Left lobe of liver (tissue), 2 donors: ENCODE measurements around the gene HMOX2. TPM values are rescaled to one million over a fixed set of nuclear protein-coding genes. Genes with fewer than 3 reads are reported as not detected.
A peak's percentile ranks its signal among the peaks of the same experiment; 100 is the strongest.

Experiments
- ATAC-seq: fragments of 200-7000 bp; cut with Tn5 transposase; one replicate; pipeline ENCODE4 v1.9.1; 2020; ENCODE audit warnings: mild to moderate bottlenecking, moderate library complexity
- DNase-seq: peaks from one replicate; pipeline ENCODE4 v3.0.0-alpha.2; 2020; ENCODE audit warnings: low spot score
- total RNA-seq: library from RNA; stranded (reverse); gene quantifications from one replicate; pipeline ENCODE4 v1.2.1, GENCODE V29; 2021
- donor health status: DM: no; HTN: no; CAD: no; lungs with moderate emphysema.
- donor health status: DM: no; HTN: yes; CAD: no.

Gene HMOX2
- 44.9 TPM for total RNA-seq

DNA sequence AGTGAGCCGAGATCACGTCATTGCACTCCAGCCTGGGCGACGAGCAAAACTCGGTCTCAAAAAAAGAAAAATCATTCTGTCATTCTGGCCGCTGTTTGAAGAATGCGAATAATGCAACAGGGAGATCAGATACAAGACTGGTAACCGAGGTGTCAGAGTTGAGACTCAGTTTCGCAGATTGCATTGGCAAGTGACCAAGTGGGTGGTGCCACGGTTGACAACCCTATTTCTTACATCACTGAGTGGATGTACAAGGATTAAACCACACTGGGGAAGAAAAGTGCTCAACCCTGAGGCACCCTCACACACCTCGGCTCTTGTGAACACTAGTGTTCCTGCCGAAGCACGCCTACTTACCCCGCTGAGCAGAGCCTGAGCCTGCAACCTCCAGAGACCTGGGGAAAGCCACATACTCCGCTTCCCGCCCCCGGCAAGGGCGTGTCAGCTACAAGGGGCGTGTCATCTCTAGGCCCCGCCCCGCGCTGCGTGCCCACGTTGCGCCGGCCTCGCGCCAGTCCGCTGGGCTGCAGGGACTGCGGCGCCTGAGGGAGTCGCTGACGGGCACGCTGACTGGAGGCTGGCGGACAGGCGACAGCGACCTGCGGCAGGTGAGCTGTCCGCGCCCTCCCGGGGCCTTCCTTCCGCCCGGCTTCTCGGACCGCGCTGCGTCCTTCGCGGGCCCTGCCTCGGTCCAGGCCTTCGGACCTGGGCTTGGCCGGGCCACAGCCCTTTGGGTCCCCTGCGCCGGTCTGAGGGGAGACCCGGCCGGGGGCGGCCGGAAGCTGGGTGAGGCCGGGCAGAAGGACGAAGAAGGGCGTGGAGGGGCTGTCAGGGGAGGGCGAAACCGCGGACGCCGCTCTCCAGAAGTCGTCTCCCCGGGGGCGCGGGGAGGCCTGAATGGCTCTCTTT is at the start of gene HMOX2:
TSS of gene HMOX2 (plus strand) at position 519 of the 909 bp plus-strand sequence. CDS start 29,127 bp downstream, outside the sequence.
- DNase-seq (peak; percentile 97), ATAC-seq (peak; percentile 92)

- ATAC-seq (no peak), DNase-seq (no peak)
These were observed 49.4 kb upstream of the HMOX2 start for GRCh38 chr16:4426722-4427372.

GRCh38 chr16:4428500-4428899 is 47.7 kb upstream of the HMOX2 start:
- no peak for ATAC-seq
- DNase-seq, result no peak

DNA sequence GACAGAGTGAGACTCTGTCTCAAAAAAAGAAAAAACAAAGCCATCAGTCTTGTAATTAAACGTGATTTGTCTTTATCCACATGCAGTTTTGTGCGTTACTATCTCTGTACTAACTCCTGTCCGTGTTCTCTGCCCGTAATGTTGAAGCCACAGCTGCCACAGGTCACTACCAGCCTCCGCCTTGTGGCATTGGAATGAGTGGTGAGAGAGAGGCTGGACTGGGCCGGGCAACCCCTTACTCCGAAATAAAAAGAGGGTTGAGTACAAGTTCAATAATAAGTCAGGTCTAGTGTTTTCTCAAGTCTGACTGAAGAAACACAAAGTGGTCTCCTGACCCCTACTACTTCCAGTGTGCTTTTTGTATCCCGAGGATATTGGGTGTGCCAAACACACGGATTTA is 45.2 kb upstream of the HMOX2 start:
- DNase-seq, result no peak
- no peak for ATAC-seq

DNA sequence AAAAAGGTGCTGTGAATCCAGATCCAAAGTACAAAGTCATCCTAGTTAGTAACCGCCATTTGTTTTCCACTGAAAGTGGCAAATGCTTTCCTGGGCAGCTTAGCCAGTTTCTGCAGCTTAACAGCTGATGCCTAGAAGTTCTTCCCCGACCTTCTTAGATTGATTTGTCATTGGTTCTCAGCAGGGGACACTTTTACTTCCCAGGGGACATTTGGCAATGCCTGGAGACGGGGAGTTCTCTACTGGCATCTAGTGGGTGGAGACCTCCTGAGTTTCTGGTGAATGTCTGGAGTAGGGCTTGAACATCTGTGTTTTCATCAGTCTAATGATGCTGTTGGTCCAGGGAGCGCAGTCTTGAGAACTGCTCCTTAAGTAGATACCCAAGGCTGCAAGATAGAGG is 43.0 kb upstream of the HMOX2 start:
- DNase-seq, result no peak
- ATAC-seq, result no peak

GRCh38 chr16:4433914-4434787 is 42.0 kb upstream of the HMOX2 start:
- DNase-seq, result no peak
- ATAC-seq, result no peak

DNA sequence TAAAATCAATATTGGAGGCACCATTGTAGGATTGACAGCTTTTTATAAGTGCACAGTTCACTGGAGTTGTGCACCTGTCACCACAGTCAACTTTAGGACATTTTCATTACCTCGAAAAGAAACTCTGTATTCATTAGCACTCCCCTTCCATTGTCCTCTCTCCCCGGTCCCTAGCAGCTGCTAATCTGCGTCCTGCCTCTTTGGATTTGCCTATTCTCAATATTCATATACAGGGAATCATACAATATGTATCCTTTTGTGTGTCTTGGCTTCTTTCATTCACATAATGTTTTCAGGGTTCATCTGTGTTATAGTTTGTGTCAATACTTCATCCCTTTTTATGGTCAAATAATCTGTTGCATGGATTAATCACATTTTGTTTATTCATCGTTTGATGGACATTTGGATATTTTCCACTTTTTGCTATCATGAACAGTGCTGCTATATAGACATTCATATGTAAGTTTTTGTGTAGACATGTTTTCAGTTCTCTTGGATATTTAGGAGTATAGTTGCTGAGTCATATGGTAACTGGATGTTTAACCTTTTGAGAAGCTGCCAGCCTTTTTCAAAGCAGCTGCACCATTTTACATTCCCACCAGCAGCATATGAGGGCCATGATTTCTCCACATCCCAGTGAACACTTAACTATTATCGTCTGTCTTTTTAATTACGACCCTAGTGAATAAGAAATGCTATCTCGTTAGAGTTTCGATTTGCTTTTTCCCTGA is 40.7 kb upstream of the HMOX2 start:
- DNase-seq (no peak), ATAC-seq (no peak)

GRCh38 chr16:4437366-4437765 is 38.8 kb upstream of the HMOX2 start:
- DNase-seq (no peak), ATAC-seq (no peak)

GRCh38 chr16:4442371-4442770 is 33.8 kb upstream of the HMOX2 start:
- no peak for ATAC-seq
- no peak for DNase-seq

GRCh38 chr16:4443271-4443670 is 32.9 kb upstream of the HMOX2 start:
- DNase-seq, result no peak
- no peak for ATAC-seq

GRCh38 chr16:4443986-4444385 is 32.2 kb upstream of the HMOX2 start:
- no peak for ATAC-seq
- no peak for DNase-seq

- no peak for ATAC-seq
- DNase-seq, result no peak
These were observed 25.8 kb upstream of the HMOX2 start for GRCh38 chr16:4450430-4450829.

DNA sequence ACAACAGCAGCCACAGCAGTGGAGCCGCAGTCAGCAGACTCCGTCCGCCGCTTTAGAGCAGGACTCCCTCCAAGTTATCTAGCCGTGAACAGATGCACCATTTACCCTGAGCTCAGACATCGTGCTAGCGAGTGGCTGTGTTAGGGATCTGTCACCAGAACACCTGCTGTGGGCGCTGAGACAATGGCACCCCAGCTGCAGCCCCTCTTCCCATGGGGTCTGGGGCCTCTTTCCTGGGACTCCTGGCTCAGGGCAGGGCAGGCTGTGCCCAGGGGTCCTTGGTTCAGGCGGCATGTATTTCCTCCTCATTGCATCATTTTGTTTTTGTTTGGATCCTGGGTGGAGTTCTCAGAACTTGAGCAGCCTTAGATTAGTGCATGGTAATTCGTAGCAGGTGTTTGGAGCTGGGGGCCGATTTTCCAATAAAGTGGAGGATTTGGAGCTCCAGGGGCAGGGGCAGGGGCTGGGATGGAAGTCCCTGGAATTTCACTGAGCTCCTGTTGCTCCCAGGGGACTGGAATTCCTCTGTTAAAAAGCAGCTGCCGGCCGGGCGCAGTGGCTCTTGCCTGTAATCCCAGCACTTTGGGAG is 25.2 kb upstream of the HMOX2 start:
- no peak for ATAC-seq

DNA sequence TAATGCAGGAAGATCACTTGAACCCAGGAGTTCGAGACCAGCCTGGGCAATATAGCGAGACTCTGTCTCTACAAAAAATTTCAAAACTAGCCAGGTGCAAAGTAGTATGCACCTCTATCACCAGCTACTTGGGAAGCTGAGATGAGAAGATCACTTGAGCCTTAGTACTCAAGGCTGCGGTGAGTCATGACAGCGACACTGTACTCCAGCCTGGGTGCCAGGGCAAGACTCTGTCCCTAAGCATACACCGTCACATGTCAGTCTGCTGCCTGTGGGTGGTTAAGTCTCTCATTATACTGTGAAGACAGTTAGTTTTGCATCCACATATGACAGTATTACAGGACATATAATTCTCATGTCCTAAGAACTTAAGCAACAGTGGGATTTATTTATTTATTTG is 23.5 kb upstream of the HMOX2 start:
- ATAC-seq (no peak), DNase-seq (no peak)

More for the DNA sequence above, 25.2 kb upstream of the HMOX2 start:
- no peak for DNase-seq

DNA sequence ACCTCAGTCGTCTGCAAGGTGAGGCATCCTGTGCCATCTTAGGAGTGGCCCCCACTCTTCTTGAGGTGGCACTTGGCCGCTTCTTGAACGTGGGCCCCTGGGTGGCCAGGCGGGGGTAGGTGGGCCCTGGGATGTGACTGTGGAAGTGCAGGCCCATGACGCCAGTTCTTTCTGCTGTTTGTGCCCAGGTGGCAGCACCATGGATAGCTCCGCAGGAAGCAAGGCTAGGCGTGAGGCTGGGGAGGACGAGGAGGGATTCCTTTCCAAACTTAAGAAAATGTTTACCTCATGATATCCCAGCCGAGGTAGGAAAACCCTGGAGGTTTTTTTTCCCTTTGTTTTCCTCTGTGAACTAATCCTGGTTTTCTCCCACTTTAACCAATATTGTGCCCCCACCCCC is 21.6 kb upstream of the HMOX2 start:
- DNase-seq, result no peak
- ATAC-seq, result no peak

DNA sequence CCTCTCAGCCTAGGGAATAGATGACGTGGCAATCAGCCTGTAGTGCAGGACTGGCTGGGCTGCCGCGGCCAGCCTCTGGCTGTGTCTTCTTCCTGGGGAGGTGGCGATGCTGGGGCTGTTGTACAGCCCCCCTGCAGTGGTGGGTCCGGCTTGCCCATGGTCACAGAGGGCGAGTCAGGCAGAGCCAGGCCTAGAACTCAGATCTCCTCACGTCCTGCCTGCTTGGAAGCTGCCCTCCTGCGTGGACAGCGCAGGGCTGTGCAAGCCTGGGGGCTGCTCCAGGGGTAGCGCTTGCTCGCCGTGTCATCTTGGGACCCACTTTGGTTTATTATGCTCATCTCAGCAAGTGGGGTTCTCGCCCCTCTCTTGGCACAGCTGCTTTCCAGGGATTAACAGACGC is 21.1 kb upstream of the HMOX2 start:
- ATAC-seq (no peak), DNase-seq (no peak)

DNA sequence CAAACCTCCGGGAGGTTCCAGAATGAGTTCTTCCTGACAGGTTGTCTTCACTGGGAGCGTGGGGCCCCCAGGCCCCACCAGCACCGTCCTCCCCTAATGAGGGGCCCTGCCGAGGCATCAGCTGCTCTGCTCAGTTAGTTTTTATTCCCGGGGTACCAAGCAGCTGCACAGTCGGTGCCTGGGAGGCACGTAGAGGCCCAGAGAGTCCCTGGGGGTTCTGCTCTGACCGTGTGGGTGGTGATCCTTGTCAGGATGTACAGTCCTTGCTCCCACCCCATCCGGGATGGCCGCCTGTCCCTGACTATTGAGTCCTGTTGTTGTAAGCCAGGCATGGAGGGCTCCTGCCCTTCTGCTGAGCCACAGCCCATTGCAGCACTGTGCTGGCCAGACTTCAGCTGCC is 20.2 kb upstream of the HMOX2 start:
- ATAC-seq, result no peak
- no peak for DNase-seq

GRCh38 chr16:4460936-4461249 is 15.3 kb upstream of the HMOX2 start:
- ATAC-seq (no peak), DNase-seq (no peak)

- DNase-seq (no peak), ATAC-seq (no peak)
These were observed 14.7 kb upstream of the HMOX2 start for GRCh38 chr16:4461250-4462085.
